H1 (cell line): ENCODE results near the gene ASPA. TPM values are rescaled to one million over a fixed set of nuclear protein-coding genes. Genes with fewer than 3 reads are reported as not detected.

ENCODE experiments used
- CTCF ChIA-PET: fragments of 300-600 bp; sonication (Branson Sonifier 250); formaldehyde crosslinking; loops from one replicate; lab custom pipeline; 2021; ENCODE audit not compliant: partially characterized antibody; lab: Charles Lee
- POLR2A ChIA-PET: fragments of 300-600 bp; sonication (Branson Sonifier 250); formaldehyde crosslinking; loops from one replicate; lab custom pipeline; 2021; ENCODE audit warnings: inconsistent platforms; ENCODE audit not compliant: partially characterized antibody; lab: Charles Lee
- DNase-seq, 2 experiments: peaks; one replicate each; pipeline versions ENCODE4 v3.0.0 to v3.0.0-alpha.2; 2010 to 2022; ENCODE audit warnings: low spot score in 2 of 2, low read depth in 1 of 2, mixed read lengths in 1 of 2
- FAIRE-seq: peaks from 2 replicates; lab custom pipeline; 2011; peaks lifted over from hg19 to GRCh38; lab: Jason Lieb, UNC
- H2AFZ ChIP-seq: 2 replicates; pipeline ENCODE4 v1.8.1; 2012; ENCODE audit warnings: low read length, inconsistent platforms
- H2AK5ac ChIP-seq: 2 replicates; pipeline ENCODE4 v1.6.1; 2013; ENCODE audit warnings: low read depth, low read length
- H2BK120ac ChIP-seq: replicated peaks from 2 replicates; pipeline ENCODE3; 2013; ENCODE audit warnings: low read depth, low read length, inconsistent platforms
- H2BK12ac ChIP-seq: 2 replicates; pipeline ENCODE4 v1.6.1; 2013; ENCODE audit warnings: low read depth, low read length
- H2BK15ac ChIP-seq: 2 replicates; pipeline ENCODE4 v1.6.1; 2013; ENCODE audit warnings: low read length
- H2BK20ac ChIP-seq: 2 replicates; pipeline ENCODE4 v1.6.1; 2013; ENCODE audit warnings: low read length
- H2BK5ac ChIP-seq: 2 replicates; pipeline ENCODE4 v1.6.1; 2013; ENCODE audit warnings: low read depth, low read length
- H3K14ac ChIP-seq: 2 replicates; pipeline ENCODE4 v1.6.1; 2013; ENCODE audit warnings: inconsistent platforms; ENCODE audit not compliant: insufficient read length
- H3K18ac ChIP-seq: 2 replicates; pipeline ENCODE4 v1.6.1; 2013; ENCODE audit warnings: low read length; ENCODE audit errors: extremely low read depth
- H3K23ac ChIP-seq: 2 replicates; pipeline ENCODE4 v1.6.1; 2013; ENCODE audit warnings: inconsistent platforms; ENCODE audit not compliant: insufficient read length
- H3K23me2 ChIP-seq: 2 replicates; pipeline ENCODE4 v1.6.1; 2013; ENCODE audit warnings: low read depth, low read length
- H3K27ac ChIP-seq: 2 replicates; pipeline ENCODE4 v1.6.1; 2011; ENCODE audit warnings: low read depth, low read length, inconsistent platforms
- H3K27me3 ChIP-seq, 4 experiments: replicated peaks in 1 of 4; 1 replicate in 1 of 4; 2 replicates in 3 of 4; pipeline versions ENCODE4 v1.6.1 to v1.8.1; 2011 to 2013; ENCODE audit warnings: low read length in 3 of 4, mild to moderate bottlenecking in 3 of 4, inconsistent platforms in 2 of 4, mixed read lengths in 2 of 4, moderate library complexity in 1 of 4; ENCODE audit not compliant: control insufficient read depth in 3 of 4, insufficient read depth in 3 of 4; ENCODE audit errors: extremely low read depth in 1 of 4
- H3K36me3 ChIP-seq, 4 experiments: 2 replicates each; pipeline versions ENCODE4 v1.6.1 to v1.8.1; 2011 to 2013; ENCODE audit warnings: mild to moderate bottlenecking in 4 of 4, low read length in 3 of 4, moderate library complexity in 2 of 4, control low read depth in 1 of 4, inconsistent platforms in 1 of 4; ENCODE audit not compliant: insufficient read depth in 4 of 4, control insufficient read depth in 2 of 4
- H3K4ac ChIP-seq: replicated peaks from 2 replicates; pipeline ENCODE3; 2013; ENCODE audit warnings: low read length, low read depth, mixed read lengths, inconsistent platforms; ENCODE audit not compliant: insufficient read length
- H3K4me1 ChIP-seq, 4 experiments: replicated peaks in 1 of 4; 1 replicate in 1 of 4; 2 replicates in 3 of 4; pipeline versions ENCODE4 v1.6.1 to v1.8.1; 2011 to 2013; ENCODE audit warnings: low read length in 3 of 4, inconsistent platforms in 2 of 4, mixed read lengths in 1 of 4; ENCODE audit not compliant: insufficient read depth in 4 of 4, control insufficient read depth in 3 of 4
- H3K4me2 ChIP-seq, 2 experiments: 2 replicates each; pipeline versions ENCODE4 v1.6.1 to v1.8.1; 2011 to 2013; ENCODE audit warnings: low read depth in 2 of 2, low read length in 2 of 2, control low read depth in 1 of 2, inconsistent platforms in 1 of 2, mild to moderate bottlenecking in 1 of 2; ENCODE audit not compliant: insufficient read depth in 1 of 2
- H3K4me3 ChIP-seq, 4 experiments: fragments of 200-600, 300-600 bp in 1 of 4; sonication (generic), shearing (Covaris generic), sonication (Bioruptor Twin) in 1 of 4; 2 replicates each; pipeline versions ENCODE4 v1.5.1 to v1.8.1; 2011 to 2016; ENCODE audit warnings: low read length in 4 of 4, low read depth in 3 of 4, control low read depth in 2 of 4, inconsistent platforms in 2 of 4, mild to moderate bottlenecking in 2 of 4, mixed read lengths in 1 of 4, moderate library complexity in 1 of 4; ENCODE audit not compliant: insufficient read depth in 2 of 4; ENCODE audit errors: extremely low read depth in 1 of 4
- H3K56ac ChIP-seq: replicated peaks from 2 replicates; pipeline ENCODE3; 2013; ENCODE audit warnings: low read depth, mild to moderate bottlenecking, mixed read lengths, low read length, inconsistent platforms; ENCODE audit not compliant: insufficient read length
- H3K79me1 ChIP-seq: 2 replicates; pipeline ENCODE4 v1.6.1; 2013; ENCODE audit warnings: low read depth, low read length, control low read depth
- H3K79me2 ChIP-seq, 2 experiments: 2 replicates each; pipeline versions ENCODE4 v1.6.1 to v1.8.1; 2012 to 2013; ENCODE audit warnings: low read length in 2 of 2, mild to moderate bottlenecking in 2 of 2, inconsistent platforms in 1 of 2; ENCODE audit not compliant: insufficient read depth in 2 of 2, control insufficient read depth in 1 of 2
- H3K9ac ChIP-seq, 4 experiments: replicated peaks in 1 of 4; 1 replicate in 1 of 4; 2 replicates in 3 of 4; pipeline versions ENCODE4 v1.6.1 to v1.8.1; 2011 to 2013; ENCODE audit warnings: low read depth in 3 of 4, low read length in 3 of 4, control low read depth in 2 of 4, mild to moderate bottlenecking in 2 of 4, moderate library complexity in 2 of 4, inconsistent platforms in 1 of 4; ENCODE audit errors: extremely low read depth in 1 of 4
- H3K9me3 ChIP-seq, 2 experiments: 2 replicates each; pipeline versions ENCODE4 v1.6.1 to v1.8.1; 2012 to 2013; ENCODE audit warnings: mild to moderate bottlenecking in 2 of 2, moderate library complexity in 2 of 2, control low read depth in 1 of 2, inconsistent platforms in 1 of 2, low read depth in 1 of 2, low read length in 1 of 2, mixed read lengths in 1 of 2; ENCODE audit not compliant: insufficient read depth in 2 of 2
- H4K20me1 ChIP-seq, 2 experiments: replicated peaks in 1 of 2; 2 replicates each; pipeline versions ENCODE3 to v1.8.1; 2011 to 2013; ENCODE audit warnings: inconsistent platforms in 2 of 2, low read length in 2 of 2, mild to moderate bottlenecking in 1 of 2; ENCODE audit not compliant: insufficient read depth in 2 of 2, control insufficient read depth in 1 of 2
- H4K5ac ChIP-seq: 2 replicates; pipeline ENCODE4 v1.6.1; 2013; ENCODE audit warnings: low read length, low read depth, mixed read lengths, inconsistent platforms; ENCODE audit not compliant: insufficient read length
- H4K8ac ChIP-seq: 2 replicates; pipeline ENCODE4 v1.8.0; 2013; ENCODE audit warnings: mild to moderate bottlenecking, moderate library complexity, low read length, inconsistent platforms; ENCODE audit not compliant: insufficient read depth; ENCODE audit errors: extremely low read depth
- H4K91ac ChIP-seq: replicated peaks from 2 replicates; pipeline ENCODE3; 2013; ENCODE audit warnings: low read length, mixed read lengths, inconsistent platforms; ENCODE audit not compliant: insufficient read length
- BACH1 ChIP-seq: IDR thresholded peaks from 2 replicates; pipeline ENCODE4 v1.6.1; 2012; ENCODE audit warnings: low read length, improper control_type of control experiment
- CBX8 ChIP-seq: fragments of 300-800, 300-1000 bp; sonication (generic); IDR thresholded peaks from 2 replicates; pipeline ENCODE4 v1.7.1; 2016; ENCODE audit warnings: low read depth, low read length, borderline replicate concordance
- CREB1 ChIP-seq: IDR thresholded peaks from 2 replicates; pipeline ENCODE4 v1.6.1; 2012; ENCODE audit warnings: inconsistent platforms
- HDAC2 ChIP-seq, 2 experiments: fragments of 300-600 bp in 1 of 2; sonication (generic) in 1 of 2; IDR thresholded peaks; 2 replicates each; pipeline ENCODE4 v1.6.1; 2011 to 2012; ENCODE audit warnings: low read depth in 2 of 2, low read length in 2 of 2, mild to moderate bottlenecking in 2 of 2, moderate library complexity in 2 of 2, borderline replicate concordance in 1 of 2, inconsistent platforms in 1 of 2
- KDM4A ChIP-seq: IDR thresholded peaks from one replicate; pipeline ENCODE4 v1.7.1; 2012; ENCODE audit warnings: low read depth, mild to moderate bottlenecking, moderate library complexity, low read length, inconsistent platforms; ENCODE audit not compliant: severe bottlenecking
- KDM5A ChIP-seq: fragments of 200-600 bp; IDR thresholded peaks from 2 replicates; pipeline ENCODE4 v1.7.1; 2012; ENCODE audit warnings: mild to moderate bottlenecking, low read length, inconsistent platforms, mixed read lengths
- POLR2A ChIP-seq, 2 experiments: IDR thresholded peaks; 1 replicate in 1 of 2; 2 replicates in 1 of 2; pipeline ENCODE4 v1.6.1; 2011; ENCODE audit warnings: low read depth in 2 of 2, low read length in 2 of 2, mild to moderate bottlenecking in 2 of 2; ENCODE audit errors: control extremely low read depth in 1 of 2
- SAP30 ChIP-seq: fragments of 300-600 bp; sonication (generic); IDR thresholded peaks from 2 replicates; pipeline ENCODE4 v1.7.1; 2012; ENCODE audit warnings: low read length, moderate library complexity, mild to moderate bottlenecking, inconsistent platforms; ENCODE audit not compliant: insufficient read depth, insufficient replicate concordance
- SIX5 ChIP-seq: IDR thresholded peaks from 2 replicates; pipeline ENCODE4 v1.6.1; 2011; ENCODE audit warnings: mild to moderate bottlenecking, low read depth, low read length
- SP1 ChIP-seq: IDR thresholded peaks from 2 replicates; pipeline ENCODE4 v1.6.1; 2011; ENCODE audit warnings: low read depth, low read length
- TAF1 ChIP-seq: IDR thresholded peaks from 2 replicates; pipeline ENCODE4 v1.6.1; 2011; ENCODE audit warnings: mild to moderate bottlenecking, low read depth, low read length
- TAF7 ChIP-seq: optimal IDR thresholded peaks from 2 replicates; pipeline ENCODE3; 2011; ENCODE audit warnings: low read depth, mild to moderate bottlenecking, inconsistent platforms, low read length, moderate library complexity, borderline replicate concordance
- USF2 ChIP-seq: IDR thresholded peaks from 2 replicates; pipeline ENCODE4 v1.6.1; 2011; ENCODE audit warnings: low read length, improper control_type of control experiment
- WGBS, 2 experiments: shearing (Covaris generic) in 1 of 2; methylation state at CpG; one replicate each; pipeline versions ENCODE4 v1.1.6 to v1.1.7; 2013 to 2015; ENCODE audit warnings: low lambda C conversion rate in 2 of 2, mixed read lengths in 2 of 2, inconsistent platforms in 1 of 2, low coverage in 1 of 2, missing lambda C conversion rate in 1 of 2; ENCODE audit not compliant: insufficient replicate concordance in 2 of 2, insufficient coverage in 1 of 2, insufficient read length in 1 of 2; ENCODE audit errors: extremely low coverage in 1 of 2, missing lambda C conversion rate in 1 of 2; 5-methylcytosine and 5-hydroxymethylcytosine counted together
- polyA plus RNA-seq, 7 experiments: library from polyadenylated mRNA; depleted of rRNA in 3 of 7; stranded (reverse) in 5 of 7; unstranded in 2 of 7; fragments of >200 nt in 5 of 7; fragments of 200-250 nt in 2 of 7; gene quantifications; 1 replicate in 5 of 7; 2 replicates in 1 of 7; 4 replicates in 1 of 7; pipeline versions ENCODE4 v1.2.1 to v1.2.3, GENCODE V29; 2011 to 2013; ENCODE audit warnings: missing spikeins in 2 of 7, mixed read lengths in 2 of 7
- total RNA-seq: library from RNA; stranded (reverse); fragmentation: NEBNext Ultra II Directional; extraction: Animal tissue kit (Norgen Biotek cat#: 25700); gene quantifications from 2 replicates; pipeline ENCODE4 v1.2.1, GENCODE V29; 2021

ASPA gene
- total and polyA plus RNA-seq, 2 of the 8 experiments (the other 6 are each of a cell fraction or from before 2014, with no cell fraction given), result 0.03 TPM; not detected in 1

GRCh38 chr17:3511852-3512504 lies 36.2 kb downstream of the ASPA start:
- WGBS, 2 experiments, result 75% methylated on average over 8 of the region's 8 CpGs; no CpG with 5 or more reads in 1 of the 2 experiments
- H4K91ac ChIP-seq, result no peak overlapping the region
- ChIA-PET POLR2A (no interaction called here), CTCF (interaction anchor here (0.9 to 1.0 kb wide), 3 partner anchors 24 to 171 kb away, joined by 3 to 5 read pairs (median 4); no protein-coding TSS in a partner anchor)
- no peak overlapping the region for H3K27ac ChIP-seq
- no peak overlapping the region for H2BK12ac ChIP-seq
- H3K79me1 ChIP-seq, result no peaks in the 10 kb centered on the region
- peaks cover 9 to 22% (median 14%) of the 10 kb centered on the region in 4 experiments for H3K4me1 ChIP-seq
- H4K20me1 ChIP-seq, result no peaks in the 10 kb centered on the region
- FAIRE-seq (no peak), DNase-seq (no peak)
- peak overlapping the region; percentile 4; the same call in 1 of the 2 replicates for H3K18ac ChIP-seq
- no peak overlapping the region for H3K4me3 ChIP-seq
- no peak overlapping the region for H3K23ac ChIP-seq
- no peak overlapping the region for H3K56ac ChIP-seq
- no peak overlapping the region for H4K8ac ChIP-seq
- H2AFZ ChIP-seq, result no peak overlapping the region
- H3K4ac ChIP-seq, result no peak overlapping the region
- H3K9ac ChIP-seq, result no peak overlapping the region
- no peak overlapping the region for H3K14ac ChIP-seq
- no peak overlapping the region for H3K4me2 ChIP-seq
- no peaks in the 10 kb centered on the region for H3K79me2 ChIP-seq
- no peaks in the 10 kb centered on the region for H3K23me2 ChIP-seq
- no peak overlapping the region for H2BK120ac ChIP-seq
- H2AK5ac ChIP-seq, result no peak overlapping the region
- no peaks in the 10 kb centered on the region for H3K9me3 ChIP-seq
- H2BK20ac ChIP-seq, result 0 out of 2 replicates have a peak overlapping the region, but pooled peaks have one; percentile 64
- no peak overlapping the region for H2BK15ac ChIP-seq
- H3K27me3 ChIP-seq, result no peaks in the 10 kb centered on the region; a peak in 2 of 7 replicates
- no peak overlapping the region for H2BK5ac ChIP-seq
- H4K5ac ChIP-seq, result no peak overlapping the region
- H3K36me3 ChIP-seq, result no peaks in the 10 kb centered on the region
- TF ChIP-seq TAF1 (no peak), KDM4A (no peak), CREB1 (no peak), CBX8 (no peak), SAP30 (no peak), POLR2A (IDR thresholded peaks at IDR 0.05; ENCODE audit: control extremely low read depth in 1 of 2, low read depth in 2 of 2, low read length in 2 of 2) (no peak), SIX5 (no peak), HDAC2 (IDR thresholded peaks at IDR 0.05; ENCODE audit: borderline replicate concordance in 1 of 2, low read depth in 2 of 2, low read length in 2 of 2) (no peak), TAF7 (no peak), USF2 (no peak), SP1 (no peak), BACH1 (no peak), KDM5A (no peak)
